Measurements from ENCODE around the gene PDE6D. TPM values are rescaled to one million over a fixed set of nuclear protein-coding genes. Genes with fewer than 3 reads are reported as not detected.

Gene PDE6D
- total RNA-seq, 2 donors from 2014 or later = 20.4 to 28.9 TPM

GRCh38 chr2:231709636-231709980, 71.5 kb downstream of the PDE6D start:
- Mint-ChIP-seq H3K4me3 (peak overlapping the region; percentile 90), H3K9me3 (no peaks in the 10 kb centered on the region), H3K36me3 (ENCODE audit: low read depth) (peaks cover 63% of the 10 kb centered on the region), H3K4me1 (peaks cover 26% of the 10 kb centered on the region), H3K27ac (peak overlapping the region; percentile 85), H3K27me3 (no peaks in the 10 kb centered on the region)
- ATAC-seq (replicated peaks) = no peak

DNA sequence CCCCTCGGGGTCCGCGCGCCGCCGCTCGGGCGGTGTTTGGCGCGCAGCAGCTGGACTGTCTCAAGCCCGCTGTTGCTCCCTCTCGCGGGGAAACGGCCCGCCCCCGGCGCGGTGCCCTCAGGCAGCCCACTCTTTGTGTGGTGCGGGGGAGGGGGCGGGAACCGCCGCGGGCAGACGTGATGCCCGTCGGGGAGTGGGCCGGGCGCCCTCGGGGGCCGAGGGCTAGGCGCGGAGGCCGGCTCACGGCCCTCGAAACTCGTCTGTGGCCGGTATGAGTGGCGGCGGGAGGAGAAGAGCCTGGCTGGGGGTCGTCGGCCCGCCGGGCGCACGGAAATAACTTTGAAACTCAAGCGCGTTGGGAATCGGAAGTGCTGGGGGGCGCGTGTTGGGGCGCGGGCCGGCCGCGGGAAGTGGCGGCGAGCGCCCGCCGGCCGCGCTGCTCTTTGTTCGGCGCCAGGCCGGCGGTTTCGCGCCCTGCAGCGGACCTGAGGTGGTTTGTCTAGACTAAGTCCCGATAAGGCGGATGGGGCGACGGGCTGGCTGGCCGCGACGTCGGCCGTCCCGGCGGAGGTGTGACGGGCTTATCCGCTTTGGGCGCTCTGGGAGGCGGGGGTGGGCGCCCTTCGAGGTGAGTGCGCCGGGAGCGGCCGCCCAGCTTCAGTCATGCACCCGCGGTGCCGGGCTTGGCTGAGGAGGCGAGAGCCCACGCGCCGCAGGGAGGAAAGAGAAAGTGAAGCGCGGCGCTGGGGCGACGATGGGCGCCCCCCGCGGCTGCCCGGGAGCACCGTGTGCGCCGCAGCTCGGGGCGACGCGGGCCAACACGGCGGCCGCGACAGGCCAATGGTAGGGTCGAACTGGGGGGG, 72.1 kb downstream of the PDE6D start:
- Mint-ChIP-seq H3K27me3 (no peaks in the 10 kb centered on the region), H3K4me1 (peaks cover 25% of the 10 kb centered on the region), H3K27ac (peak overlapping the region; percentile 100), H3K4me3 (peak overlapping the region; percentile 90), H3K9me3 (no peaks in the 10 kb centered on the region), H3K36me3 (ENCODE audit: low read depth) (peaks cover 60% of the 10 kb centered on the region)
- ATAC-seq (replicated peaks) = no peak

DNA sequence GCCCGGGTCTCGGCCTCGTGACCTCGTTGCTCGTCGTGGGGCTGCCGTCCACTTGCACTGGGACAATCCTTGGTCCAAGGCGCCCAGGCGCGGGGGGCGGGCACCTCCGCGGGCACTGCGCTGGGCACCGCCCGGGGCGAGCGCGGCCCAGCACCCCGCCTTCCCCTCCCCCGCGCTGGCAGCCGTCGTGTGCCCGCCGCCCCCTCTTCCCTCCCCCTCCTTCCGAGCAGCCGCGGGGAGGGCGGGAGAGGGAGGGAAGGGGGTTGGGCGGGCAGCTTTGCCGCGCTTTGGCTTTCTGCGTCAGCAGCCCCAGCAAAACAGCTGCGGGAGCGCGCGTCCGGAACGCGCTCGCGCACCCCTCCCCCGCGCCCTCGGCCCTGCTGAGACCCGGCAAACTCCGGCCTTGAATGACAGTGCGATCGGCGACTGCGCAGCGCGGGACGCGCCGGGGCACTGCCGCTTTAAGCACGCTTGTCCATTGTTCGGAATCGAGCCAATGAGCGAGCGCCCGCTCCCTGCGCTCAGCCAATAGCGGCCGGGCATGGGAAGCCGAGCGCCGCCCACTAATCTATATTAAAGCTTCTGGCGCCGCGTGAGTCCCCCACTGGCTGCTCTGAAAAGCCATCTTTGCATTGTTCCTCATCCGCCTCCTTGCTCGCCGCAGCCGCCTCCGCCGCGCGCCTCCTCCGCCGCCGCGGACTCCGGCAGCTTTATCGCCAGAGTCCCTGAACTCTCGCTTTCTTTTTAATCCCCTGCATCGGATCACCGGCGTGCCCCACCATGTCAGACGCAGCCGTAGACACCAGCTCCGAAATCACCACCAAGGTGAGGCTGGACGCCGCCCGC, 72.9 kb downstream of the PDE6D start, which contains the start of gene PTMA:
PTMA (plus strand) TSS at position 599 of the 846 bp plus-strand sequence; CDS start at position 781, 182 bp downstream.
- no peaks in the 10 kb centered on the region for H3K27me3 Mint-ChIP-seq
- H3K36me3 Mint-ChIP-seq (ENCODE audit: low read depth) = peaks cover 51% of the 10 kb centered on the region
- peak; percentile 78 for ATAC-seq (replicated peaks)

GRCh38 chr2:231707625-231707926, 73.5 kb downstream of the PDE6D start:
- no peaks in the 10 kb centered on the region for H3K9me3 Mint-ChIP-seq

More for the DNA sequence above, 72.9 kb downstream of the PDE6D start, which contains the start of gene PTMA:
- Mint-ChIP-seq H3K27ac (peak within 1 kb of the TSS; percentile 100), H3K4me1 (peaks cover 17% of the 10 kb centered on the region), H3K4me3 (peak within 1 kb of the TSS; percentile 90), H3K9me3 (no peaks in the 10 kb centered on the region)

DNA sequence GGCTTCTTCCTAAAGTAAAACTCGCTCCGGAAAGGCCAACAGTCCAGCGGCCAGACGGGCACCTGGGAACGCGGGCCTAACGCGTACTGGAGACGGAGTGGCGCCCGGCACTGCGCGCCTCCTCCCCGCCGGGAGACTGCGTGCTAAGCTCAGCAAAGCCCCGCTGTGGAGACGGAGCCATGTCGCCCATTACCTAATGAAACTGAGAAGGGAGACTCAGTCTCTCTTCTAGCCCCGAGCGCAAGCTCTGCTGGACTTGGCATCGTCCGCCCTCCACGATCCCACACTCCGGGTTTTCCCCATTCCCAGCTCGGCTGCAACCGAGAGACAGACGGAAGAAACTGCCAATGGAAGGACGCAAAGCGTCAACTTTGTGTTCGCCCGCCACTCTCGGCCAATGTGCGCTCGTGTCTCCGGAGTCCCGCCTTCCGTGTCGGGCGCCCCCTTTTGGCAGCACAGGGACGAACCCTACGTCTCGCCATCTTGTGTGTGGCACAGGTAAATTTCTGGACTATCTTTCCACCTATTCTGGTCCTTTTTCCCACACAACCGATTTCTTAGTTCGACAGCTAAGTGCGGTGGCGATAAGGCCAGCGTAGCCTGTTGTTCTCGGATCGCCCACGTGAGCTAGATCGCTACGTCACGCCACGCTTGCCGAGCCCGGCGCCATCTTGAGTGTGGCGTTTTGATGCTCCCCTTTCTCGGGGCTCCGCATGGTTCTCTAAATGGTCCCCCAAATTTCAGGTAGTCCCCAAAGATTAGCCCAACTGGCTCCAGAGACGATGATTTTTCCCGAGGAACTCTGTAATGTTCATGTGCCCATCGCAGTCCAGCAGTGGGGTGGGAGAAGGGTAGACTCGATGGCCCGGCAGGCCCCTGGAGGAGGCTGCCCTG, 74.1 kb downstream of the PDE6D start:
- H3K4me3 Mint-ChIP-seq = peak overlapping the region; percentile 90
- H3K36me3 Mint-ChIP-seq (ENCODE audit: low read depth) = peaks cover 40% of the 10 kb centered on the region
- no peaks in the 10 kb centered on the region for H3K9me3 Mint-ChIP-seq
- H3K4me1 Mint-ChIP-seq = peaks cover 11% of the 10 kb centered on the region
- peak; percentile 60 for ATAC-seq (replicated peaks)
- H3K27me3 Mint-ChIP-seq = no peaks in the 10 kb centered on the region
- peak overlapping the region; percentile 100 for H3K27ac Mint-ChIP-seq

More at GRCh38 chr2:231707625-231707926, 73.5 kb downstream of the PDE6D start:
- no peaks in the 10 kb centered on the region for H3K27me3 Mint-ChIP-seq
- peaks cover 46% of the 10 kb centered on the region for H3K36me3 Mint-ChIP-seq (ENCODE audit: low read depth)
- peak overlapping the region; percentile 90 for H3K4me3 Mint-ChIP-seq
- peaks cover 17% of the 10 kb centered on the region for H3K4me1 Mint-ChIP-seq
- peak overlapping the region; percentile 100 for H3K27ac Mint-ChIP-seq
- ATAC-seq (replicated peaks) = no peak

DNA sequence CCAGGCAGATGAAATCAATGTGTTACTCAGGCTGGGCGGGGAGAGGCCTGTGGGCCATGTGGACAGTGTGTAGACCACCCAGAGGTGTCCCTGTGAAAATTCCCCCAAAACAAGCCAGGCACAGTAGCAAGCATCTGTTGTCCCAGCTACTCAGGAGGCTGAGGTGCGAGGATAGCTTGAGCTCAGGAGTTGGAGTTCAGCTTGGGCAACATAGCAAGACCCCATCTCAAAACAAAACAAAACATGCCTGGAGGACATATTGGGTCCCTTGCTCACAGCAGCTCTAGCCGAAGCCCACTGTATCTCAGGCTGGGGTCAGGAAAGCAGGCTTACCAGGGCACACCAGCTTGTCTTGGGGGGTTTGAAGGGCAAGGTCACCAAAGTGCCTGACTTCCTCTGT, 77.1 kb downstream of the PDE6D start:
- H3K4me1 Mint-ChIP-seq = peaks cover 5% of the 10 kb centered on the region
- peak overlapping the region; percentile 90 for H3K4me3 Mint-ChIP-seq
- ATAC-seq (replicated peaks) = no peak
- H3K36me3 Mint-ChIP-seq (ENCODE audit: low read depth) = peaks cover 12% of the 10 kb centered on the region
- H3K27me3 Mint-ChIP-seq = no peaks in the 10 kb centered on the region
- no peaks in the 10 kb centered on the region for H3K9me3 Mint-ChIP-seq
- H3K27ac Mint-ChIP-seq = no peak overlapping the region

GRCh38 chr2:231701456-231702373, 79.4 kb downstream of the PDE6D start:
- Mint-ChIP-seq H3K27me3 (no peaks in the 10 kb centered on the region), H3K4me1 (peaks cover 5% of the 10 kb centered on the region), H3K27ac (no peak overlapping the region), H3K9me3 (no peaks in the 10 kb centered on the region), H3K4me3 (no peak overlapping the region), H3K36me3 (ENCODE audit: low read depth) (no peaks in the 10 kb centered on the region)
- ATAC-seq (replicated peaks) = no peak

- no peaks in the 10 kb centered on the region for H3K36me3 Mint-ChIP-seq (ENCODE audit: low read depth)
- ATAC-seq (replicated peaks) = no peak
- no peak overlapping the region for H3K27ac Mint-ChIP-seq
- no peaks in the 10 kb centered on the region for H3K9me3 Mint-ChIP-seq
- no peaks in the 10 kb centered on the region for H3K4me1 Mint-ChIP-seq
- no peak overlapping the region for H3K4me3 Mint-ChIP-seq
- H3K27me3 Mint-ChIP-seq = no peaks in the 10 kb centered on the region
Measured at GRCh38 chr2:231699006-231699405, 82.1 kb downstream of the PDE6D start.

GRCh38 chr2:231696004-231696367, 85.1 kb downstream of the PDE6D start:
- Mint-ChIP-seq H3K27ac (no peak overlapping the region), H3K27me3 (no peaks in the 10 kb centered on the region), H3K9me3 (no peaks in the 10 kb centered on the region), H3K4me3 (no peak overlapping the region), H3K36me3 (ENCODE audit: low read depth) (no peaks in the 10 kb centered on the region), H3K4me1 (no peaks in the 10 kb centered on the region)
- ATAC-seq (replicated peaks) = no peak

DNA sequence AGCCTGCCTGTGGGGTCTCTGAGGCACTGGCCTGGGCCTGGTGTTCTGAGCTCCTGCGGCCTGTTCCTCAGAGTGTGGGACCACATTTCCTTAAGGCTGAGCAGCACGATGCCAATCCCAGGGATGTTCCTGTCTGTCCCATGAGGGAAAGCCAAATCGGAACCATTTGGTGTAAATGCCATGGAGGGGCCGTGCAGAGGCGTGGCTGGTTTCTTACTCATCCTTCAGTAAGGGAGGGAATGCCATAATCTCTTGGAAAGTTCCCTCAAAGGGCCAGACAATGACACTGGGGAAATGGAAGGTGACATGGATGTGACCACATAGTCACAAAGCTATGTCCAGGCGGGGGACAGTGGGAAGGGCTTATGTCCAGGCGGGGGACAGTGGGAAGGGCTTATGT, 87.1 kb downstream of the PDE6D start:
- ATAC-seq (replicated peaks) = no peak
- H3K4me3 Mint-ChIP-seq = no peak overlapping the region
- no peaks in the 10 kb centered on the region for H3K4me1 Mint-ChIP-seq
- H3K36me3 Mint-ChIP-seq (ENCODE audit: low read depth) = no peaks in the 10 kb centered on the region
- no peaks in the 10 kb centered on the region for H3K9me3 Mint-ChIP-seq
- H3K27ac Mint-ChIP-seq = peak overlapping the region; percentile 26
- H3K27me3 Mint-ChIP-seq = no peaks in the 10 kb centered on the region

DNA sequence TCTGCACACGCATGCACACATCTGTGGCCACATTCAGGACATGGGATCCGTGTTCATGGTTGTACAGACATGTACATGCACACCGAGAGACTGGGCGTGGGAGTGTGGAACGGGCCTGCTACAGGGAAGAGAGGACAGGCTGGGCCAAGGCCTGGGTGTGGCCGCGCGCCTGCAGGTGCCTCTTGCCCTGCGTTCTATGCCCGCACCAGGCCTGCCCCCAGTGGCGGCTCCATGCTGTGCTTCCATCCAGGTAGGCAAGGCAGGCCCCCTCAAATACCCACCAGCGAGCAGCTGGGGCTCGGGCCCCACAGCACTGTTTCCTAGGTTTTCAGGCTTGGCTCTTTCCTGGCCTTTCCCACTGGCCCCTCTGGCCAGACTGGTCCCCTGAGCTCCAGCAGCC, 88.2 kb downstream of the PDE6D start:
- no peaks in the 10 kb centered on the region for H3K27me3 Mint-ChIP-seq
- H3K27ac Mint-ChIP-seq = no peak overlapping the region
- no peak for ATAC-seq (replicated peaks)
- no peak overlapping the region for H3K4me3 Mint-ChIP-seq
- no peaks in the 10 kb centered on the region for H3K4me1 Mint-ChIP-seq
- H3K36me3 Mint-ChIP-seq (ENCODE audit: low read depth) = no peaks in the 10 kb centered on the region
- no peaks in the 10 kb centered on the region for H3K9me3 Mint-ChIP-seq

DNA sequence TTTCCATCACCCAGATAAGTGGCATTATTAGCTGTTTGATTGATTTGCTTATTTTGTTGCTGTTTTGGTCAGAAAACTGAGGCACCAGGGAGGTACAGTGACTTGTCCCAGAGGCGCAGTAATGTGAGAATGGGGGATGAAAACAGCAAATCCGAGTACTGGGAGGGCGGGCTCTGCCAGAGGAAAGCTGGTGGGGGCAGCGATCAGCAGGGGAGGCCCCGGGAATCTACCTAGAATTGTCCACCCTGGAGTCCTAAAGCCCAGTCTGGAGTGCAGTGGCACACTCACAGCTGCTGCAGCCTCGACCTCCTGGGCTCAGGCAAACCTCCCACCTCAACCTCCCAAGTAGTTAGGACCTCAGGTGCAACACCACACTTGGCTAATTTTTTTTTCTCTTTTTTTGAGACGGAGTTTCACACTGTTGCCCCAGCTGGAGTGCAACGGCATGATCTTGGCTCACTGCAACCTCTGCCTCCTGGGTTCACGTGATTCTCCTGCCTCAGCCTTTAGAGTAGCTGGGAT, 89.8 kb downstream of the PDE6D start:
- no peaks in the 10 kb centered on the region for H3K9me3 Mint-ChIP-seq
- H3K4me1 Mint-ChIP-seq = no peaks in the 10 kb centered on the region
- no peak overlapping the region for H3K27ac Mint-ChIP-seq
- no peak for ATAC-seq (replicated peaks)
- no peaks in the 10 kb centered on the region for H3K36me3 Mint-ChIP-seq (ENCODE audit: low read depth)
- no peaks in the 10 kb centered on the region for H3K27me3 Mint-ChIP-seq
- no peak overlapping the region for H3K4me3 Mint-ChIP-seq
